GM21825 (cell line): ENCODE data around the gene KRT7.

ENCODE experiments used
- ATAC-seq: cut with Tn5 transposase; IDR thresholded peaks from one replicate; pipeline ENCODE4 v1.9.1; 2021; ENCODE audit warnings: mild to moderate bottlenecking, moderate library complexity; ENCODE audit not compliant: unreplicated experiment

KRT7 gene

GRCh38 chr12:52294803-52295202 lies 61.8 kb downstream of the KRT7 start:
- ATAC-seq, result no peak

- ATAC-seq, result no peak
These were observed 62.6 kb downstream of the KRT7 start for GRCh38 chr12:52295663-52296062.

- ATAC-seq, result no peak
These were observed 63.7 kb downstream of the KRT7 start for GRCh38 chr12:52296572-52297215.
